ENCODE results near the gene FAU. TPM values are rescaled to one million over a fixed set of nuclear protein-coding genes. Genes with fewer than 3 reads are reported as not detected.

Gene FAU
- total RNA-seq, 2 experiments from 2014 or later: 1,937 to 1,976 TPM

DNA sequence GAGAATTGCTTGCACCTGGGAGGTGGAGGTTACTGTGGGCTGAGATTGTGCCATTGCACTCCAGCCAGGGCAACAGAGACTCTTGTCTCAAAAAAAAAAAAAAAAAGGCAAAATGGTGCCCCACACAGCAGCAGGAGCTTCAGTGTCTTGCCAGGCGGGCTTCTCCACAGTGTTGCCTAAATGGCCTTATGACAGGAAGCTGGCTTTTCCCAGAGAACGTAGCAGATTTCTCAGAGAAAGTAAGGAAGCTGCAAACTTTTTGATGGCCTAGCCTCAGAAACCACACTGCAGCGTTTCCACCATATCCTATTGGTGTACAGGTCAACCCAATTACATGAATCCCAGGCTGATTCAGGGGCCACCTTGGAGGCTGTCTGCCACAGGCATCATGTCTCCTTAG lies 35.4 kb upstream of the FAU start:
- no peaks in the 10 kb centered on the region for H3K27me3 ChIP-seq (ENCODE audit: control insufficient read depth in 1 of 2, insufficient read depth in 2 of 2, low read length in 2 of 2)
- Mint-ChIP-seq H3K36me3 (ENCODE audit: low read depth) (no peaks in the 10 kb centered on the region), H3K27ac (no peak overlapping the region), H3K4me3 (no peak overlapping the region), H3K4me1 (ENCODE audit: low read depth) (no peaks in the 10 kb centered on the region), H3K9me3 (no peaks in the 10 kb centered on the region), H3K27me3 (peaks cover 4% of the 10 kb centered on the region)
- no peak overlapping the region for H3K27ac ChIP-seq (ENCODE audit: low read depth in 1 of 2, low read length in 2 of 2)
- no peak overlapping the region for H3K4me3 ChIP-seq (ENCODE audit: low read length)
- no peaks in the 10 kb centered on the region for H3K4me1 ChIP-seq (ENCODE audit: insufficient read depth, low read length)
- H3K9me3 ChIP-seq (ENCODE audit: control insufficient read depth in 1 of 2, insufficient read depth in 1 of 2, low read length in 2 of 2): no peaks in the 10 kb centered on the region
- H3K36me3 ChIP-seq (ENCODE audit: insufficient read depth, low read length): no peaks in the 10 kb centered on the region
- ChIA-PET POLR2A (no interaction called here), CTCF (no interaction called here)
- ATAC-seq (ENCODE audit: poor library complexity) (no peak), DNase-seq (no peak)
- intact Hi-C loops (cut with DNase I, micrococcal nuclease): no loop called here
- TF ChIP-seq, protein P1, sequence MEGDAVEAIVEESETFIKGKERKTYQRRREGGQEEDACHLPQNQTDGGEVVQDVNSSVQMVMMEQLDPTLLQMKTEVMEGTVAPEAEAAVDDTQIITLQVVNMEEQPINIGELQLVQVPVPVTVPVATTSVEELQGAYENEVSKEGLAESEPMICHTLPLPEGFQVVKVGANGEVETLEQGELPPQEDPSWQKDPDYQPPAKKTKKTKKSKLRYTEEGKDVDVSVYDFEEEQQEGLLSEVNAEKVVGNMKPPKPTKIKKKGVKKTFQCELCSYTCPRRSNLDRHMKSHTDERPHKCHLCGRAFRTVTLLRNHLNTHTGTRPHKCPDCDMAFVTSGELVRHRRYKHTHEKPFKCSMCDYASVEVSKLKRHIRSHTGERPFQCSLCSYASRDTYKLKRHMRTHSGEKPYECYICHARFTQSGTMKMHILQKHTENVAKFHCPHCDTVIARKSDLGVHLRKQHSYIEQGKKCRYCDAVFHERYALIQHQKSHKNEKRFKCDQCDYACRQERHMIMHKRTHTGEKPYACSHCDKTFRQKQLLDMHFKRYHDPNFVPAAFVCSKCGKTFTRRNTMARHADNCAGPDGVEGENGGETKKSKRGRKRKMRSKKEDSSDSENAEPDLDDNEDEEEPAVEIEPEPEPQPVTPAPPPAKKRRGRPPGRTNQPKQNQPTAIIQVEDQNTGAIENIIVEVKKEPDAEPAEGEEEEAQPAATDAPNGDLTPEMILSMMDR (IDR thresholded peaks at IDR 0.05): no peak

DNA sequence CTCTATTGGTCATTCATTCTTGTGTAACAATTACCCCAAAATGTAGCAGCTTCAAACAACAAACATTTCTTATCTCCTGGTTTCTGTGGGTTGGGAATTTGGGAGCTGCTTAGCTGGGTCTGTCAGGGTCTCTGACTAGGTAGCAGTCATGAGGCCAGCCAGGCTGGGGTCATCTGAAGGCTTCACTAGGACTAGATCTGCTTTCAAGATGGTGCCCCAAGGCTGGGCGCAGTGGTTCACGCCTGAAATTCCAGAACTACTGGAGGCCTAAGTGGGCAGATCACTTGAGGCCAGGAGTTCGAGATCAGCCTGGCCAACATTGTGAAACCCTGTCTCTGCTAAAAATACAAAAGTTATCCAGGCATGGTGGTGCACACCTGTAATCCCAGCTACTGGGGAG lies 35.0 kb upstream of the FAU start:
- no peak overlapping the region for H3K4me3 Mint-ChIP-seq
- POLR2A ChIA-PET: no interaction called here

DNA sequence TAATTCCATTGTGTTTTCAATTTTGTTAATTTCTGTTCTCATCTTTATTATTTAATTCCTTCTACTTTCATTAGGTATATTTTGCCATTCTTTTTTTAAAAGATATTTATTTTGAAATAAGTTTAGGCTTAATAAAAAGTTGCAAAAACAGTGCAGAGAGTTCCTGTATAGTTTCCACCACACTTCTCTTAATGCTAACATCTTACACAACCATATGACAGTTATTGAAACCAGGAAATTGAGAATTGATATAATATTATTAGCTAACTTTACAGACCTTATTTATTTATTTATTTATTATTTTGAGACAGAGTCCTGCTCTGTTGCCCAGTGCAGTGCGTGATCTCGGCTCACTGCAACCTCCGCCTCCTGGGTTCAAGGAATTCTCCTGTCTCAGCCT lies 34.3 kb upstream of the FAU start:
- ATAC-seq (ENCODE audit: poor library complexity) (no peak), DNase-seq (no peak)
- Histone ChIP-seq H3K27ac (ENCODE audit: low read depth in 1 of 2, low read length in 2 of 2) (no peak overlapping the region), H3K4me1 (ENCODE audit: insufficient read depth, low read length) (no peaks in the 10 kb centered on the region), H3K4me3 (ENCODE audit: low read length) (no peak overlapping the region), H3K36me3 (ENCODE audit: insufficient read depth, low read length) (no peaks in the 10 kb centered on the region), H3K27me3 (ENCODE audit: control insufficient read depth in 1 of 2, insufficient read depth in 2 of 2, low read length in 2 of 2) (no peaks in the 10 kb centered on the region), H3K9me3 (ENCODE audit: control insufficient read depth in 1 of 2, insufficient read depth in 1 of 2, low read length in 2 of 2) (no peaks in the 10 kb centered on the region)
- Mint-ChIP-seq H3K4me1 (ENCODE audit: low read depth) (no peaks in the 10 kb centered on the region), H3K27ac (no peak overlapping the region), H3K4me3 (no peak overlapping the region), H3K9me3 (no peaks in the 10 kb centered on the region), H3K27me3 (peaks cover 4% of the 10 kb centered on the region), H3K36me3 (ENCODE audit: low read depth) (no peaks in the 10 kb centered on the region)
- intact Hi-C loops (cut with DNase I, micrococcal nuclease): no loop called here
- POLR2A ChIA-PET: no interaction called here
- TF ChIP-seq, protein P1 (IDR thresholded peaks at IDR 0.05): no peak
- CTCF ChIA-PET: no interaction called here

More for the DNA sequence above, 35.0 kb upstream of the FAU start:
- H3K36me3 Mint-ChIP-seq (ENCODE audit: low read depth): no peaks in the 10 kb centered on the region
- Histone ChIP-seq H3K4me1 (ENCODE audit: insufficient read depth, low read length) (no peaks in the 10 kb centered on the region), H3K4me3 (ENCODE audit: low read length) (no peak overlapping the region), H3K27me3 (ENCODE audit: control insufficient read depth in 1 of 2, insufficient read depth in 2 of 2, low read length in 2 of 2) (no peaks in the 10 kb centered on the region), H3K9me3 (ENCODE audit: control insufficient read depth in 1 of 2, insufficient read depth in 1 of 2, low read length in 2 of 2) (no peaks in the 10 kb centered on the region), H3K36me3 (ENCODE audit: insufficient read depth, low read length) (no peaks in the 10 kb centered on the region), H3K27ac (ENCODE audit: low read depth in 1 of 2, low read length in 2 of 2) (no peak overlapping the region)
- H3K9me3 Mint-ChIP-seq: no peaks in the 10 kb centered on the region
- ATAC-seq (ENCODE audit: poor library complexity): no peak
- TF ChIP-seq, protein P1 (IDR thresholded peaks at IDR 0.05): no peak
- no peaks in the 10 kb centered on the region for H3K4me1 Mint-ChIP-seq (ENCODE audit: low read depth)
- CTCF ChIA-PET: no interaction called here
- no peak for DNase-seq
- intact Hi-C loops (cut with DNase I, micrococcal nuclease): no loop called here
- peaks cover 4% of the 10 kb centered on the region for H3K27me3 Mint-ChIP-seq
- H3K27ac Mint-ChIP-seq: no peak overlapping the region

All from CD4-positive, alpha-beta T cell (primary cell).